SIG-M5 treated with dmso at 0.1 percent for 504 hours (cell line): ENCODE results near the gene OR8B12.

ENCODE experiments used
- DNase-seq: peaks from one replicate; lab custom pipeline; 2025; ENCODE audit not compliant: unreplicated experiment; lab: John Stamatoyannopoulos, UW

The OR8B12 gene

GRCh38 chr11:124533626-124534025 lies 9.8 kb downstream of the OR8B12 start:
- no peak for DNase-seq

GRCh38 chr11:124520550-124520854 lies 23.0 kb downstream of the OR8B12 start:
- no peak for DNase-seq

- DNase-seq, result no peak
These were observed 23.5 kb downstream of the OR8B12 start for GRCh38 chr11:124519850-124520549.

- DNase-seq, result peak; percentile 9
These were observed 24.4 kb downstream of the OR8B12 start for GRCh38 chr11:124518989-124519451.

GRCh38 chr11:124517314-124517713 lies 26.1 kb downstream of the OR8B12 start:
- DNase-seq, result no peak

- peak; percentile 17 for DNase-seq
These were observed 28.8 kb downstream of the OR8B12 start for GRCh38 chr11:124514675-124515074.

GRCh38 chr11:124514131-124514530 lies 29.3 kb downstream of the OR8B12 start:
- no peak for DNase-seq

GRCh38 chr11:124511745-124512144 lies 31.7 kb downstream of the OR8B12 start:
- no peak for DNase-seq

GRCh38 chr11:124510279-124510678 lies 33.2 kb downstream of the OR8B12 start:
- no peak for DNase-seq

- DNase-seq, result no peak
These were observed 43.7 kb downstream of the OR8B12 start for GRCh38 chr11:124499711-124500110.

GRCh38 chr11:124493016-124493655 lies 50.3 kb downstream of the OR8B12 start:
- DNase-seq, result no peak
